ENCODE measurements around the gene PFKM.

GRCh38 chr12:48070731-48071130 is 48.4 kb upstream of the PFKM start:
- TF ChIP-seq POLR2AphosphoS5 (IDR thresholded peaks at IDR 0.05) (no peak), CTCF (IDR thresholded peaks at IDR 0.05) (no peak)

Data from prostate gland (tissue), 2 donors.